ENCODE results near the gene NUB1. TPM values are rescaled to one million over a fixed set of nuclear protein-coding genes. Genes with fewer than 3 reads are reported as not detected.

NUB1 gene
- total RNA-seq, 2 experiments from 2014 or later, result 51.2 to 51.6 TPM

DNA sequence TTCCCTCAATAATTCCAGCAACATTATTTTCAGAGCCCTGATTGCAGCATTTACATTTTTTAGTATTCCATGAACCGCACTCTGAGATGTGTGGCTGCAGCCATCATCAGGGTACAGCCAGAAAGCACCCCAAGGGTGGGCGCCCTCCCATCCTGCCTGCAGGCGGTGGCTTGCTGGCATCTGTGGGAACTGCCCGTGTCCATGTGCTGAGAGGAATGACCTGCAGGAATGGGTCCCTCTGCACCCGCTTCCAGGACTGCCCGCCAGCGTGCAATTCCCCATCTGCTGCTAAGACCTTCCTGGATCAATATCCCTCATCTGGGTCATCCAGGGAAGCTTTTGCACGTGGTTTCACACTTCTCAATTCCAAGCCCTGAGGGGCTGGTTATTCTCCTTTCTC, 32.8 kb upstream of the NUB1 start:
- no peak for DNase-seq
- peaks cover 31% of the 10 kb centered on the region for H3K27me3 Mint-ChIP-seq
- H3K4me1 Mint-ChIP-seq, result peaks cover 12% of the 10 kb centered on the region
- H3K27ac Mint-ChIP-seq, result no peak overlapping the region
- no peak overlapping the region for H3K4me3 Mint-ChIP-seq
- H3K36me3 Mint-ChIP-seq, result no peaks in the 10 kb centered on the region
- peaks cover 2% of the 10 kb centered on the region for H3K9me3 Mint-ChIP-seq

DNA sequence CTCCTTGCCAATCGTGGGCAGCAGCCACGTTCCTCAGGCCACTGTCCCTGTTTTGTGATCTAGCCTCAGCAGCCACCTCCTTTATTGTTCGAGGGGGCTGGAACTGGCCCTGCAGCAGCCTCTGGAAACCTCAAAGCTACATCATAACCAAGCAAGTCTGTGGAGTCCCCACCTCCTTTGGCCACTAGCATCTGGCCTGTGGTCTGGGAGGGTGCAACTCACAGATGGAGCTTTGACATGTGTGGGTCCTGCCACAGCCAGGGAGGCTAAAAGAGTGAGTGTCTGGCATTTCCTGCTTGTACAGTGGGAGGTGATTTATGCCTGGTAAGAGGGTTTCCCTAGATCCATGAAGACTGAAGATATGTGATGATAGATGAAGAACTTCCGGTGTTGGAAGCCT, 32.3 kb upstream of the NUB1 start:
- no peak for DNase-seq
- Mint-ChIP-seq H3K4me3 (no peak overlapping the region), H3K36me3 (no peaks in the 10 kb centered on the region), H3K4me1 (peaks cover 12% of the 10 kb centered on the region), H3K27ac (no peak overlapping the region), H3K9me3 (peaks cover 2% of the 10 kb centered on the region), H3K27me3 (peaks cover 26% of the 10 kb centered on the region)

DNA sequence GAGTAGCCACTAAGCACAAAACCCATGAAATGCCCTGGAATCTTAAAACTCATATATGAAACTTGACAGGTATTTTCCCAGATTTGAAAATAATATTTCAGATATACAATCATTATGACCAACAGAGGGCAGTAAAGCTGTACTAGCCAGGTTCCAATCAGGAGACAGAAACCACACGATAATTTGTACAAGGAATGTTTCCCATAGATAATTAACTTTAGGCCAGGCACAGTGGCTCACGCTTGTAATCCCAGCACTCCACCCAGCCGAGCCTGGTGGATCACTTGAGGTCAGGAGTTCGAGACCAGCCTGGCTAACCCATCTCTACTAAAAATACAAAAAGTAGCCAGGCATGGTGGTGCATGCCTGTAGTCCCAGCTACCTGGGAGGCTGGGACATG, 31.0 kb upstream of the NUB1 start:
- H3K9me3 Mint-ChIP-seq, result peaks cover 2% of the 10 kb centered on the region
- no peaks in the 10 kb centered on the region for H3K36me3 Mint-ChIP-seq
- H3K4me1 Mint-ChIP-seq, result peaks cover 16% of the 10 kb centered on the region
- H3K27ac Mint-ChIP-seq, result no peak overlapping the region
- H3K4me3 Mint-ChIP-seq, result no peak overlapping the region
- DNase-seq, result no peak
- peaks cover 13% of the 10 kb centered on the region for H3K27me3 Mint-ChIP-seq

DNA sequence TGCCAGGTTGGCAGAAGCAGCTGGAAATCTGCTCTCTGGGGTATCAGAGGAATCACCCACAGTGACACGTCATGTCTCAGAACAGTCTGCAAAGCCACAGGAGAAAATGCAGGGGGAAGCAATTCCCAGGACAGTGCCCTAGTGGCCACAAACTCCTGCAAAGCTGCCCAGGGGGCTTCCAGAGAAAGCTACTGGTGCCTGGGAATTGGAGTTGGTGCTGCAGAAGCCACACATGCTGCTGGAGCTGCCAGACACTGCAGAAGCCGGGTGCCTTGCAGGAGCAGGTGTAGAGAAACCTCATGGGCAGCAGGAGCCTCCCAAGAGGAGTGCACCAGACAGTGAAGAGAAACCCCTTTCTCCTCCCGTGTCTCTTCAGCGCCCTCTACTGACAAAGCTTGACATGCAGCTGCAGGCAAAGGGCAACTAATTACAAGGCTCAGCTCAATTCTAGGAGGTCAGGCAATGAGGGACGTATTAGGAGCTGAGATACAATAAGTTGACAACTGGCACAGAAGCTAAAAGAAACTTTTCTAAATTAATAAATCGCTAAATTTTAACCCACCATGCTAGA, 30.2 kb upstream of the NUB1 start:
- Mint-ChIP-seq H3K36me3 (no peaks in the 10 kb centered on the region), H3K9me3 (peaks cover 2% of the 10 kb centered on the region), H3K4me3 (no peak overlapping the region), H3K27ac (no peak overlapping the region), H3K4me1 (peaks cover 10% of the 10 kb centered on the region), H3K27me3 (peaks cover 6% of the 10 kb centered on the region)
- DNase-seq, result peak; percentile 21

DNA sequence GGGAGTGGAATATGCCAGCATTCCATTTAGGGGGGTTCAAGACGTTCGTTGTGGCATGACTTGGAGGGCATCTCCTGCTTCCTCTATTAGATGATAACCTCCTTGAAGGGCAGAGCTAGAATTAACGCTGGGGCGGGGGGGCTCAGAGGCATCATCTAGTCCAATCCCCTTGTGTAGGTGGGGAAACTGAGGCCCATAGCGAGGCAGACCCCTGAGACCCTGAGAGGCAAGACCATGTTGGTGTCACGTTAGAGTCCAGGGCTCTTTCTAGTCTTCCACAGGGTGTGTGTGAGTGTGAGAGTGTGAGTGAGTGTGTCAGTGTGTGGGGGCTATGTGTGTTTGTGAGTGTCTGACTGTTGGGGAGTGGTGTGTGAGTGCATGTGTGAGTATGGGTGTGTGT, 29.3 kb upstream of the NUB1 start:
- Mint-ChIP-seq H3K4me3 (no peak overlapping the region), H3K4me1 (peaks cover 10% of the 10 kb centered on the region), H3K9me3 (peaks cover 2% of the 10 kb centered on the region), H3K27me3 (no peaks in the 10 kb centered on the region), H3K27ac (no peak overlapping the region), H3K36me3 (no peaks in the 10 kb centered on the region)
- DNase-seq, result no peak

DNA sequence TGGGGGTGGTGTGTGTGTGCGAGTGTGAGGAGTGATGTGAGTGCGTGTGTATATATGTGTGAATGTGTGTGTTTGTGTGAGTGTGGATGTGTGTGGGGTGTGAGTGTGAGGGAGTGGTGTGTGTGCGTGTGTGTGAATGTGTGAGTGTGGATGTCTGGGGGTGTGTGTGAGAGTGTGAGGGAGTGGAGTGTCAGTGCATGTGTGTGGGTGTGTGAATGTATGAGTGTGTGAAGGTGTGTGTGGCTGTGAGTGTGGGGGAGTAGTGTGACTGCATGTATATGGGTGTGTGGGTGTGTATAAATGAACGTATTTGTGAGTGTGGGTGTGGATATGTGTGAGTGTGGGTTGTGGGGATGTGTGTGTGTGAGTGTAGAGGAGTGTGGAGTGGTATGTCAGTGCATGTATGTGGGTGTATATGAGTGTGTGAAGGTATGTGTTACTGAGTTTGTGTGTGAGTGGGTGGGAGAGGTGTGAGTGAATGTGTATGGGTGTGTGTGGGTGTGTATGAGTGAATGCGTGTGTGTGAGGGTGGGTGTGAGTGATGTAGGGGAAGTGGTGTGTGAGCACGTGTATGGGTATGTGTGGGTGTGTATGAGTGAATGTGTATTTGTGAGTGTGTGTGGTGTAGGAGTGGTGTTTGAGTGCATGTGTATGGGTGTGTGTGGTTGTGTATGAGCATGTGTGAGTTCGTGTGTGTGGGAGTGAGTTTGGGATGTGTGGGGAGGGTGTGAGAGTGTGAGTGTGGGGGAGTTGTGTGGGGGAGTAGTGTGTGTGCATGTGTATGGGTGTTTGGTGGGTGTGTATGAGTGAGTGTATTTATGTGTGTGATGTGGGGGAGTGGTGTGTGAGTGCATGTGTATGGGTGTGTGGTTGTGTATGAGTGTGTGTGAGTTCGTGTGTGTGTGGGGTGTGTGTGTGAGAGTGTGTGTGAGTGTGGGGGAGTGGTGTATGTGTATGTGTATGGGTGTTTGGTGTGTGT, 28.5 kb upstream of the NUB1 start:
- Mint-ChIP-seq H3K27me3 (no peaks in the 10 kb centered on the region), H3K36me3 (no peaks in the 10 kb centered on the region), H3K4me1 (peaks cover 10% of the 10 kb centered on the region), H3K27ac (no peak overlapping the region), H3K4me3 (no peak overlapping the region), H3K9me3 (peaks cover 2% of the 10 kb centered on the region)
- no peak for DNase-seq

DNA sequence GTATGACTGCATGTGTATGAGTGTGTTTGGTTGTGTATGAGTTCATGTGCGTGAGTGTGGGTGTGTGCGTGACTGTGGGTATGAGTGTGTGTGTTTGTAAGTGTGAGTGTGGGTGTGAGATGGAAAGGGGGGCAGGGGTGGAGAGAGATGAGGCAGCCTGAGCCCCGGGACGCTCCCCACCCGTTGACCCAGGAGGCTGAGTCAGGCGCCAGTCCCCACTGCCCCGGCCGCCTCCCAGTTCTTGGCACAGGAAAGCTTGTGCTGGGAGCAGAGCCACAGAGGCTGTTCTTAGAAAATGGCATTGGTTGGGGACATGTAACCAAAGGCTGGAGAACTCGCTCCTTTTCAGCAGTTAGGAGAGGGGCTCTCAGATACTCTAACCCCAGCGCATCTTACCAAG, 27.8 kb upstream of the NUB1 start:
- no peaks in the 10 kb centered on the region for H3K27me3 Mint-ChIP-seq

DNA sequence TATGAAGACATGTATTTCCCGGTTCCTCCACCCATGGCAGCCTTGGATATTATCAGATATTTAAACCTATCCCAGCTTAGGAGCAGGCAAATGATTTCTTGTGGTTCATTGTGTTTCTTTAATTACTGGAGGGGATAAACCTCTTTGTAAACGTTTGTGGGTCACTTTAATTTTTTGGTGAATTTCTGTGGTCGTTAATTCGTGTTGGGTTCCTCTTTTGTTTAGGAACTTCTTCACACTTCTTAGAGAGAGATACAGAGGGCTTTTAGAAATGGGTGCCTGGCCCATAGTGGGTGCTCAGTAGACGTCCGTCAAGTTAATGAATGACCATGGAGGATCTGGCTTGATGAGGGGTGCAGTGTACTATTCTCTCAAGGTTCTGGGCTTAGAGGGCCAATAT, 27.2 kb upstream of the NUB1 start:
- H3K27ac Mint-ChIP-seq, result no peak overlapping the region
- no peak overlapping the region for H3K4me3 Mint-ChIP-seq
- H3K36me3 Mint-ChIP-seq, result peaks cover 1% of the 10 kb centered on the region
- H3K27me3 Mint-ChIP-seq, result no peaks in the 10 kb centered on the region
- H3K9me3 Mint-ChIP-seq, result peaks cover 9% of the 10 kb centered on the region
- DNase-seq, result no peak
- peaks cover 10% of the 10 kb centered on the region for H3K4me1 Mint-ChIP-seq

More for the DNA sequence above, 27.8 kb upstream of the NUB1 start:
- peak; percentile 23 for DNase-seq
- H3K9me3 Mint-ChIP-seq, result peaks cover 5% of the 10 kb centered on the region
- peaks cover 1% of the 10 kb centered on the region for H3K36me3 Mint-ChIP-seq
- no peak overlapping the region for H3K4me3 Mint-ChIP-seq
- H3K4me1 Mint-ChIP-seq, result peaks cover 10% of the 10 kb centered on the region
- H3K27ac Mint-ChIP-seq, result no peak overlapping the region

DNA sequence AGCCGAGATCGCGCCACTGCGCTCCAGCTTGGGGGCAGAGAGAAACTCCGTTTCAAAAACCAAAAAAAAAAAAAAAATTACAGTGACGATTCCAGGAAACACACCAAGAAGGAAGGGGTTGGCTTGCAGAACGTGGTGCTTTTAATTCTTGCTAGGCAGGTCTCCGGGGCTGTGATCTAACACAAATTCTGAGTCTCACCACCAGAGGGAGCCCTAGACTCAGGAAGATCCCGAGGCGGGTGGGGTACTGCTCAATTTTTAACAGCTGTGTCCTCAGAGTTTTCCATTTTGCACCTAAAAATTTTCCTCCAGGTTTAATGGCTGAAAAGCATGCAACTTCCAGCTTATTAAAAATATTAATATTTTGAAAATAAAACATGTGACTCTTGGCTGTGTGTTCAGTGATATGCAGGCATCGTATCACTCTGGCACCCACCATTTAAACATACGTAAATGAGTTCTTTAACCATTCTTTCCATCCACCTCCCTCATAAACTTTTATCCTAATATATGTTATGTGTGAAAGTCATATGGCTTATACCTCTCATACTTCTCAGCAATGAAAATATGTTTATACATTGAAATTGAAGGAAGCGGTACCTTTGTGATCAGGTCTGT, 26.5 kb upstream of the NUB1 start:
- H3K27me3 Mint-ChIP-seq, result no peaks in the 10 kb centered on the region
- peaks cover 13% of the 10 kb centered on the region for H3K9me3 Mint-ChIP-seq
- no peak overlapping the region for H3K4me3 Mint-ChIP-seq
- DNase-seq, result peak; percentile 68
- H3K4me1 Mint-ChIP-seq, result peaks cover 10% of the 10 kb centered on the region
- H3K27ac Mint-ChIP-seq, result no peak overlapping the region
- peaks cover 1% of the 10 kb centered on the region for H3K36me3 Mint-ChIP-seq

DNA sequence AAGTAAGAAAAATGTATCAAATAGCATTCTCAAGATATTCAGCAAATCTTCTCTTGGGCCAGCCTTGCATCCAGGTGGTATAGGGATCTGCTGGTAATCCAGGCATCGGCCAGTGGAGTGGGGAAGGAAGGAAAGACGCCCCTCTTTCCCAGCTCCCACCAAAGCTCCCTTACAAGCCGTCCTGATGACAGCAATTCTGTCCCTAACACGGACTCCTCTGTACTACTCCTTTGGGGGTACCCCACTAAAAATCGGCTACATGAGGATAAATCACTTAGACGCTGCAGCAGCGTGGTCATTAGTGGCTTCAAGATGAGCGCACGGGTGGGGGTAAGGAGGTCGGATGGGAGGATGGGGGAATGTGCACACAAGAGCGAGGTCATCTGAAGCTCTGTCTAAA, 24.7 kb upstream of the NUB1 start:
- H3K27me3 Mint-ChIP-seq, result no peaks in the 10 kb centered on the region
- no peak overlapping the region for H3K4me3 Mint-ChIP-seq
- peaks cover 8% of the 10 kb centered on the region for H3K4me1 Mint-ChIP-seq
- peaks cover 1% of the 10 kb centered on the region for H3K36me3 Mint-ChIP-seq
- no peak for DNase-seq
- no peak overlapping the region for H3K27ac Mint-ChIP-seq
- H3K9me3 Mint-ChIP-seq, result peaks cover 11% of the 10 kb centered on the region

DNA sequence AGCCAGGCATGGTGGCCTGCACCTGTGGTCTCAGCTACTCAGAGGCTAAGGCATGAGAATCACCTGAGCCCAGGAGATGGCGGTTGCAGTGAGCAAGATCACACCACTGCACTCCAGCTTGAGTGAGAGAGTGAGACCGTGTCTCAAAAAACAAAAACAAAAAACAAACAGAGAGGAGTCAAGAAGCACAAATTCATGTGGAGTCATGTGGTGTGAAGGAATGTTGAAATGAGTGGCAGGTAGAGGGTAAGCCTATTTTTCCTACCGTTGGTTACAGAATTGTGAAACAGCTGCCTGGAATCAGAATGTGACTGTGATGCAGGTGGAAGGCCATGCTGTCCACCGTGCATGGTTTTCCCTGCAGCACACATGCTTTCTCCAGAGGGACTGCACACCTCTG, 23.7 kb upstream of the NUB1 start:
- Mint-ChIP-seq H3K4me3 (no peak overlapping the region), H3K4me1 (peaks cover 13% of the 10 kb centered on the region), H3K27ac (no peak overlapping the region), H3K9me3 (peaks cover 11% of the 10 kb centered on the region), H3K36me3 (peaks cover 1% of the 10 kb centered on the region), H3K27me3 (no peaks in the 10 kb centered on the region)
- no peak for DNase-seq

DNA sequence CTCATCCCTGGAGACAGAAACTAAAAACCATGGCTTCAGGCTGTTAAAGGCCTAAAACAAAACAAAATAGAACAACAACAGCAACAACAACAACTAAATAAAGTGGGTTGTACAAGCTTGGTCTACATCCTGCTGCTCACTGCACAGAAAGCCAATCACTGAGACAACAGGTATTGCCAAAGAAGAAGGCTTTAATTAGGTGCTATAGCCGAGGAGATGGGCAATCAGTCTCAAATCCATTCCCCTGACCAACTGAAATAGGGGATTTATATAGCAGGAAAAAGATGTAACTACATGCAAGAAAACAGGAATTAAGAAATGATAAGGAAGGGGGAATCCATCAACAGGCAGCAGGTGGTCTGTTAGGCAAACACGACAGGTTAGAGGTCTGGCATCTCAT, 22.4 kb upstream of the NUB1 start:
- Mint-ChIP-seq H3K4me1 (peaks cover 13% of the 10 kb centered on the region), H3K9me3 (peaks cover 11% of the 10 kb centered on the region)

DNA sequence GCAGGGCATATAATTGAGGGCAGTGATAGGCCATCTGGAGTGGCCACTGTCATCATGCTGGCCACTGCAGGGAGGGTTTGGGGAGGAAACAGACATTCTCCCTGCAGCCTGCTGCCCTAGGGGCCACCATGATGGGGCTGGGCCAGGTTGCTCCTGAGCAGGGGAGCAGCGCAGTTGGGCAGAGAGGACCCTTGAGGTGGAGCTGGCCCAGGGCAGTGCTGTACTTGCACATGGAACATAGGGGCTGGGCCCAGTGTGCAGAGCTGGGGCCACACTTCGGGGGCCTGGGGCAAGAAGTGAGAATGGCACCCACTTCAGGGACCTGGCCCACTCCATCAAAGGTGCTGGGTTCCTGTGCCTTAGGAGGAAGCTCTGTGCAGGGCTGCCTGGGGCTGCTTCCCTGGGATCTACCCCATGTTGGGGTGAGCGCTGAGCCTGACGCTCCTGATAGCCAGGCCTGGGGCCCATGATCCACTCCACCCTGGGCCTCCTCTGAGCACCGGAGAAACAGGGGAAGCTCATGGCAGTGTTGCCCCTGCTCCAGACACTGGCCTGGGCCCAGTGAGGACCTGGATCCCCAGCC, 21.3 kb upstream of the NUB1 start:
- Mint-ChIP-seq H3K36me3 (peaks cover 1% of the 10 kb centered on the region), H3K9me3 (peaks cover 11% of the 10 kb centered on the region), H3K27ac (no peak overlapping the region), H3K4me1 (peaks cover 5% of the 10 kb centered on the region), H3K4me3 (no peak overlapping the region), H3K27me3 (no peaks in the 10 kb centered on the region)
- DNase-seq, result no peak

More for the DNA sequence above, 22.4 kb upstream of the NUB1 start:
- Mint-ChIP-seq H3K27ac (no peak overlapping the region), H3K36me3 (peaks cover 1% of the 10 kb centered on the region), H3K4me3 (no peak overlapping the region), H3K27me3 (no peaks in the 10 kb centered on the region)
- DNase-seq, result no peak

DNA sequence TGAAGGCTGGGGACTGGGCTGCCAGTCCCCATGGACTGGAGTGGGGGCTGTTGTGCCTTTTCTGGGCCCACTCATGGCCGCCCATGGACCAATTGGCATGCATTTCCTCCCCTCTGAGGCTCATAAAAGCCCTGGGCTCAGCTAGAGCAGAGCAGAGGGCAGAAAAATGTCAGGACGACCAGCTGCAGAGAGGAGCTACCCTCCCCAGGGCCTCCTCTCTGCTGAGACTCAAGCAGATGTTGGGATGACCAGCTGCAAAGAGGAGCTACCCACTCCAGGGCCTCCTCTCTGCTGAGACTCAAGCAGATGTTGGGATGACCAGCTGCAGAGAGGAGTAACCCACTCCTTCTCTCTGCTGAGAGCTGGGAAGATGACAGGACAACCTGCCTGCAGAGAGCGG, 20.3 kb upstream of the NUB1 start:
- no peak for DNase-seq
- no peak overlapping the region for H3K4me3 Mint-ChIP-seq
- H3K27ac Mint-ChIP-seq, result no peak overlapping the region
- peaks cover 5% of the 10 kb centered on the region for H3K4me1 Mint-ChIP-seq
- peaks cover 11% of the 10 kb centered on the region for H3K9me3 Mint-ChIP-seq
- H3K27me3 Mint-ChIP-seq, result no peaks in the 10 kb centered on the region
- peaks cover 1% of the 10 kb centered on the region for H3K36me3 Mint-ChIP-seq

DNA sequence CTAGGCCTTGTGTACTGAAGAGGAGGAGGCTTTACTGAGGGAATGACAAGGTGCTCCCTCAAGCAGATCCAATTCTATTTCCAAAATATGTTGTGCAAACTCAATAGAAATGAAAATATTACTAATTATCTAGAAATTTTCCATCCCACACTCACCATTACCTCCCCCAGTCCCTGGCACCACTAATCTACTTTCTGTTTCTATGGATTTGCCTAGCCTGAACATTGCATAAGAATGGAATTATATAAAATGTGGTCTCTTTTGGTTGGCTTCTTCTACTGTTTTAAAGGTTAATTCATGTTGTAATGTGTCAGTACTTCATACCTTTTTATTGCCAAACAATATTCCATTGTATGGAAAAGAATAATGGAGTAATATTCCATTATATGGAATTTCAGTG, 18.7 kb upstream of the NUB1 start:
- Mint-ChIP-seq H3K9me3 (peaks cover 13% of the 10 kb centered on the region), H3K4me3 (no peak overlapping the region), H3K27ac (no peak overlapping the region), H3K4me1 (peaks cover 5% of the 10 kb centered on the region), H3K36me3 (peaks cover 1% of the 10 kb centered on the region), H3K27me3 (no peaks in the 10 kb centered on the region)
- no peak for DNase-seq
